Gastroesophageal sphincter (tissue), 3 donors: ENCODE measurements around the gene CELSR1.

Source experiments
- CTCF ChIP-seq, 4 experiments: fragments of 200-600 bp in 2 of 4; fragments of 450-650 bp in 2 of 4; sonication (generic) in 1 of 4; IDR thresholded peaks; one replicate each; pipeline ENCODE4 v1.5.1; 2017 to 2019; ENCODE audit warnings: antibody characterized with exemption in 4 of 4, mild to moderate bottlenecking in 2 of 4, moderate library complexity in 2 of 4
- EP300 ChIP-seq: sonication (generic); formaldehyde crosslinking; IDR thresholded peaks from one replicate; pipeline ENCODE4 v1.6.1; 2017; ENCODE audit warnings: antibody characterized with exemption, mild to moderate bottlenecking
- POLR2A ChIP-seq, 2 donors: fragments of 450-650 bp; IDR thresholded peaks; one replicate each; pipeline ENCODE4 v1.6.1; 2017; ENCODE audit warnings: antibody characterized with exemption in 2 of 2, mild to moderate bottlenecking in 2 of 2, moderate library complexity in 1 of 2
- POLR2AphosphoS5 ChIP-seq: sonication (generic); formaldehyde crosslinking; IDR thresholded peaks from one replicate; pipeline ENCODE4 v1.6.1; 2017; ENCODE audit warnings: antibody characterized with exemption

- TF ChIP-seq POLR2A (IDR thresholded peaks at IDR 0.05) (no peak), CTCF (IDR thresholded peaks at IDR 0.05) (no peak), POLR2AphosphoS5 (no peak), EP300 (no peak)
These were observed 83.5 kb downstream of the CELSR1 start for GRCh38 chr22:46453829-46454503.
